Activated T-helper 1 cell treated with anti-CD3 and anti-CD28 coated beads, Interleukin-12 subunit alpha, Interleukin-12 subunit beta, Interleukin-2, Interleukin-4 antibody, amounts not matched to agents 30 ng/mL and 10 ng/mL and 1 ng/mL, durations not matched to agents 14 hours and 24 hours and 36 hours (primary cell): ENCODE measurements around the gene UBE2E3. TPM values are rescaled to one million over a fixed set of nuclear protein-coding genes. Genes with fewer than 3 reads are reported as not detected.

Experiments
- DNase-seq: peaks from one replicate; pipeline ENCODE4 v3.0.0; 2021; ENCODE audit warnings: low spot score
- H3K27ac Mint-ChIP-seq: one replicate; pipeline ENCODE4 v1.8.0; 2021; ENCODE audit warnings: mild to moderate bottlenecking, mixed read lengths
- H3K27me3 Mint-ChIP-seq: one replicate; pipeline ENCODE4 v1.8.0; 2022; ENCODE audit warnings: mild to moderate bottlenecking, moderate library complexity, mixed read lengths; ENCODE audit not compliant: insufficient read depth
- H3K36me3 Mint-ChIP-seq: one replicate; pipeline ENCODE4 v1.8.0; 2021; ENCODE audit warnings: low read depth, mixed read lengths
- H3K4me1 Mint-ChIP-seq: one replicate; pipeline ENCODE4 v1.8.0; 2021; ENCODE audit warnings: low read depth, mixed read lengths
- H3K4me3 Mint-ChIP-seq: one replicate; pipeline ENCODE4 v1.8.0; 2021; ENCODE audit warnings: mild to moderate bottlenecking, moderate library complexity, mixed read lengths
- H3K9me3 Mint-ChIP-seq: one replicate; pipeline ENCODE4 v1.8.0; 2021; ENCODE audit warnings: mixed read lengths
- intact Hi-C: fragments of 100-400 bp; cut with micrococcal nuclease; formaldehyde crosslinking; loops from one replicate; pipeline ENCODE4 v1.15.1; 2024
- total RNA-seq: library from RNA; stranded (reverse); gene quantifications from 2 replicates; pipeline ENCODE4 v1.2.3, GENCODE V29; 2022

UBE2E3 gene
- total RNA-seq, 1 donor from 2014 or later: 49.8 TPM

- intact Hi-C loops: no loop called here
- H3K4me3 Mint-ChIP-seq: no peak overlapping the region
- H3K4me1 Mint-ChIP-seq: peaks cover 9% of the 10 kb centered on the region
- H3K36me3 Mint-ChIP-seq: no peaks in the 10 kb centered on the region
- no peak for DNase-seq
- no peak overlapping the region for H3K27ac Mint-ChIP-seq
- H3K27me3 Mint-ChIP-seq: no peaks in the 10 kb centered on the region
- no peaks in the 10 kb centered on the region for H3K9me3 Mint-ChIP-seq
These were observed 67.4 kb downstream of the UBE2E3 start for GRCh38 chr2:181047829-181048228.

- H3K4me3 Mint-ChIP-seq: no peak overlapping the region
- peak overlapping the region; percentile 32 for H3K27ac Mint-ChIP-seq
- peaks cover 3% of the 10 kb centered on the region for H3K36me3 Mint-ChIP-seq
- DNase-seq: no peak
- H3K9me3 Mint-ChIP-seq: no peaks in the 10 kb centered on the region
- intact Hi-C loops: loop anchor here (10.0 kb wide), 1 partner anchor 277 kb away; no protein-coding TSS in a partner anchor
- no peaks in the 10 kb centered on the region for H3K27me3 Mint-ChIP-seq
- peaks cover 26% of the 10 kb centered on the region for H3K4me1 Mint-ChIP-seq
These were observed 71.6 kb downstream of the UBE2E3 start for GRCh38 chr2:181051861-181052522.

GRCh38 chr2:181052523-181052891 is 72.1 kb downstream of the UBE2E3 start:
- Mint-ChIP-seq H3K4me3 (no peak overlapping the region), H3K27me3 (no peaks in the 10 kb centered on the region), H3K36me3 (peaks cover 3% of the 10 kb centered on the region), H3K27ac (peak overlapping the region; percentile 26), H3K9me3 (no peaks in the 10 kb centered on the region), H3K4me1 (peaks cover 26% of the 10 kb centered on the region)
- DNase-seq: no peak
- intact Hi-C loops: loop anchor here (10.0 kb wide), 1 partner anchor 278 kb away; no protein-coding TSS in a partner anchor

GRCh38 chr2:181054256-181054655 is 73.9 kb downstream of the UBE2E3 start:
- no peaks in the 10 kb centered on the region for H3K27me3 Mint-ChIP-seq
- H3K36me3 Mint-ChIP-seq: peaks cover 3% of the 10 kb centered on the region
- intact Hi-C loops: loop anchor here (10.0 kb wide), 1 partner anchor 279 kb away; no protein-coding TSS in a partner anchor
- H3K4me3 Mint-ChIP-seq: no peak overlapping the region
- DNase-seq: no peak
- H3K9me3 Mint-ChIP-seq: no peaks in the 10 kb centered on the region
- H3K27ac Mint-ChIP-seq: no peak overlapping the region
- peaks cover 26% of the 10 kb centered on the region for H3K4me1 Mint-ChIP-seq

- intact Hi-C loops: loop anchor here (5.0 to 10.0 kb wide), 2 partner anchors 280 to 837 kb away; partner anchors contain the start of gene ITPRID2
- Mint-ChIP-seq H3K9me3 (no peaks in the 10 kb centered on the region), H3K4me1 (peaks cover 26% of the 10 kb centered on the region), H3K27me3 (no peaks in the 10 kb centered on the region), H3K27ac (no peak overlapping the region), H3K4me3 (no peak overlapping the region), H3K36me3 (peaks cover 3% of the 10 kb centered on the region)
- DNase-seq: no peak
These were observed 74.4 kb downstream of the UBE2E3 start for GRCh38 chr2:181054843-181055242.

- no peaks in the 10 kb centered on the region for H3K9me3 Mint-ChIP-seq
- H3K36me3 Mint-ChIP-seq: peaks cover 3% of the 10 kb centered on the region
- no peaks in the 10 kb centered on the region for H3K27me3 Mint-ChIP-seq
- intact Hi-C loops: loop anchor here (1.0 to 10.0 kb wide), 5 partner anchors 78 to 934 kb away; partner anchors contain the start of genes ITPRID2 and UBE2E3
- no peak for DNase-seq
- no peak overlapping the region for H3K4me3 Mint-ChIP-seq
- no peak overlapping the region for H3K27ac Mint-ChIP-seq
- peaks cover 13% of the 10 kb centered on the region for H3K4me1 Mint-ChIP-seq
These were observed 78.2 kb downstream of the UBE2E3 start for GRCh38 chr2:181058378-181059269.

GRCh38 chr2:181063696-181064095 is 83.3 kb downstream of the UBE2E3 start:
- intact Hi-C loops: no loop called here

GRCh38 chr2:181065458-181065857 is 85.1 kb downstream of the UBE2E3 start:
- no peaks in the 10 kb centered on the region for H3K36me3 Mint-ChIP-seq
- no peak overlapping the region for H3K27ac Mint-ChIP-seq
- no peaks in the 10 kb centered on the region for H3K9me3 Mint-ChIP-seq
- H3K4me3 Mint-ChIP-seq: no peak overlapping the region
- no peaks in the 10 kb centered on the region for H3K4me1 Mint-ChIP-seq
- intact Hi-C loops: no loop called here
- DNase-seq: no peak
- H3K27me3 Mint-ChIP-seq: no peaks in the 10 kb centered on the region

More at GRCh38 chr2:181063696-181064095, 83.3 kb downstream of the UBE2E3 start:
- Mint-ChIP-seq H3K36me3 (no peaks in the 10 kb centered on the region), H3K9me3 (no peaks in the 10 kb centered on the region), H3K27me3 (no peaks in the 10 kb centered on the region), H3K4me1 (no peaks in the 10 kb centered on the region), H3K4me3 (no peak overlapping the region), H3K27ac (no peak overlapping the region)
- DNase-seq: no peak

- H3K4me1 Mint-ChIP-seq: no peaks in the 10 kb centered on the region
- H3K27ac Mint-ChIP-seq: no peak overlapping the region
- H3K4me3 Mint-ChIP-seq: no peak overlapping the region
- H3K9me3 Mint-ChIP-seq: no peaks in the 10 kb centered on the region
- H3K27me3 Mint-ChIP-seq: no peaks in the 10 kb centered on the region
- no peaks in the 10 kb centered on the region for H3K36me3 Mint-ChIP-seq
- DNase-seq: no peak
- intact Hi-C loops: no loop called here
These were observed 85.9 kb downstream of the UBE2E3 start for GRCh38 chr2:181066333-181066732.

- Mint-ChIP-seq H3K27me3 (no peaks in the 10 kb centered on the region), H3K27ac (no peak overlapping the region), H3K9me3 (no peaks in the 10 kb centered on the region), H3K36me3 (no peaks in the 10 kb centered on the region), H3K4me1 (peaks cover 7% of the 10 kb centered on the region), H3K4me3 (no peak overlapping the region)
- intact Hi-C loops: no loop called here
- no peak for DNase-seq
These were observed 89.9 kb downstream of the UBE2E3 start for GRCh38 chr2:181070119-181070835.

- intact Hi-C loops: no loop called here
- H3K27me3 Mint-ChIP-seq: no peaks in the 10 kb centered on the region
- DNase-seq: no peak
These were observed 90.4 kb downstream of the UBE2E3 start for GRCh38 chr2:181070836-181071200.

GRCh38 chr2:181072486-181073235 is 92.3 kb downstream of the UBE2E3 start:
- H3K4me3 Mint-ChIP-seq: no peak overlapping the region
- no peaks in the 10 kb centered on the region for H3K27me3 Mint-ChIP-seq
- H3K27ac Mint-ChIP-seq: no peak overlapping the region
- no peak for DNase-seq
- no peaks in the 10 kb centered on the region for H3K9me3 Mint-ChIP-seq
- intact Hi-C loops: no loop called here
- H3K36me3 Mint-ChIP-seq: no peaks in the 10 kb centered on the region
- peaks cover 12% of the 10 kb centered on the region for H3K4me1 Mint-ChIP-seq

More at GRCh38 chr2:181070836-181071200, 90.4 kb downstream of the UBE2E3 start:
- H3K9me3 Mint-ChIP-seq: no peaks in the 10 kb centered on the region
- no peaks in the 10 kb centered on the region for H3K36me3 Mint-ChIP-seq
- no peak overlapping the region for H3K27ac Mint-ChIP-seq
- H3K4me3 Mint-ChIP-seq: no peak overlapping the region
- peaks cover 7% of the 10 kb centered on the region for H3K4me1 Mint-ChIP-seq
